DND-41 (cell line): ENCODE data around the gene CALY.

Experiments
- CTCF ChIP-seq: IDR thresholded peaks from 2 replicates; pipeline ENCODE4 v1.5.1; 2012; ENCODE audit warnings: borderline replicate concordance, low read length, moderate library complexity, mild to moderate bottlenecking; ENCODE audit not compliant: poor library complexity, severe bottlenecking; ENCODE audit errors: extremely low read depth
- EZH2 ChIP-seq: IDR thresholded peaks from 3 replicates; pipeline ENCODE4 v1.6.1; 2012; ENCODE audit warnings: borderline replicate concordance, low read depth, mild to moderate bottlenecking, moderate library complexity, low read length, inconsistent platforms; ENCODE audit not compliant: severe bottlenecking

GRCh38 chr10:133280391-133281059, 56.2 kb downstream of the CALY start:
- no peak for TF ChIP-seq CTCF
- no peak for TF ChIP-seq EZH2
